PC-9 (cell line): Measurements from ENCODE around the gene KRTAP5-5.

ENCODE experiments used
- EZH2 ChIP-seq: fragments of 200-600 bp; sonication (generic); IDR thresholded peaks from 2 replicates; pipeline ENCODE4 v1.8.0; 2017; ENCODE audit warnings: antibody characterized with exemption, low read depth
- TF ChIP-seq, protein P1 (sequence below): fragments of 200-600 bp; sonication (generic); conservative IDR thresholded peaks from 2 replicates; pipeline ENCODE4 v1.6.1; 2017; ENCODE audit warnings: mixed run types, antibody characterized with exemption, mild to moderate bottlenecking, moderate library complexity

DNA sequence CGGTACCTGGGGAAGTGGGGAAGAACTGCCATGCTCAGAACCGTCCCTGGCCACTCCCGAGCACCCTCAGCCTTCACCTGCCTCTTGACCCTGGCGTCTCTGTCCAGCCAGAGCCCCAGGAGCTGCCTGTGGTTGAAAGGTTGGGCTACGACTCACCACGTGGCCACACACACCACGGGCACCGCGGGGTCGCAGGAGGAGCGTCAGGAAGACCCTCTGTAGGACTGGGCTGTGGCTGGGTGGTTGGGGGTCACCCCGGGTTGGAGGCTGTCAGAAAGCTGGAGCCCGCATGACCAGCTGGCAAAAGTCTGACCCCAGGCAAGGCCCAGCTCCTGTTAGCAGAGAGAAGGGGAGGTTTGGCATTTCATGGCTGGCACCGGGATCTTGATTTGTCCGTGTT lies 11.5 kb downstream of the KRTAP5-5 start:
- TF ChIP-seq, protein P1, sequence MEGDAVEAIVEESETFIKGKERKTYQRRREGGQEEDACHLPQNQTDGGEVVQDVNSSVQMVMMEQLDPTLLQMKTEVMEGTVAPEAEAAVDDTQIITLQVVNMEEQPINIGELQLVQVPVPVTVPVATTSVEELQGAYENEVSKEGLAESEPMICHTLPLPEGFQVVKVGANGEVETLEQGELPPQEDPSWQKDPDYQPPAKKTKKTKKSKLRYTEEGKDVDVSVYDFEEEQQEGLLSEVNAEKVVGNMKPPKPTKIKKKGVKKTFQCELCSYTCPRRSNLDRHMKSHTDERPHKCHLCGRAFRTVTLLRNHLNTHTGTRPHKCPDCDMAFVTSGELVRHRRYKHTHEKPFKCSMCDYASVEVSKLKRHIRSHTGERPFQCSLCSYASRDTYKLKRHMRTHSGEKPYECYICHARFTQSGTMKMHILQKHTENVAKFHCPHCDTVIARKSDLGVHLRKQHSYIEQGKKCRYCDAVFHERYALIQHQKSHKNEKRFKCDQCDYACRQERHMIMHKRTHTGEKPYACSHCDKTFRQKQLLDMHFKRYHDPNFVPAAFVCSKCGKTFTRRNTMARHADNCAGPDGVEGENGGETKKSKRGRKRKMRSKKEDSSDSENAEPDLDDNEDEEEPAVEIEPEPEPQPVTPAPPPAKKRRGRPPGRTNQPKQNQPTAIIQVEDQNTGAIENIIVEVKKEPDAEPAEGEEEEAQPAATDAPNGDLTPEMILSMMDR: no peak
- TF ChIP-seq EZH2: no peak
